Panc1 (cell line): ENCODE data around the gene ZBTB20.

ENCODE experiments used
- CTCF ChIP-seq: fragments of 450-650 bp; IDR thresholded peaks from 2 replicates; pipeline ENCODE4 v1.5.1; 2017; ENCODE audit warnings: mild to moderate bottlenecking
- POLR2AphosphoS5 ChIP-seq: IDR thresholded peaks from 2 replicates; pipeline ENCODE4 v1.6.1; 2012; ENCODE audit warnings: mild to moderate bottlenecking, low read depth, low read length, moderate library complexity
- SIN3A ChIP-seq: IDR thresholded peaks from 2 replicates; pipeline ENCODE4 v1.6.1; 2012; ENCODE audit warnings: low read depth, mild to moderate bottlenecking, low read length, moderate library complexity, borderline replicate concordance; ENCODE audit not compliant: insufficient read depth
- TF ChIP-seq, protein P1 (sequence below), 2 experiments: IDR thresholded peaks; 2 replicates each; pipeline ENCODE4 v1.6.1; 2011 to 2012; ENCODE audit warnings: low read depth in 2 of 2, control low read depth in 1 of 2, low read length in 1 of 2, mild to moderate bottlenecking in 1 of 2, moderate library complexity in 1 of 2; ENCODE audit not compliant: insufficient read depth in 1 of 2

DNA sequence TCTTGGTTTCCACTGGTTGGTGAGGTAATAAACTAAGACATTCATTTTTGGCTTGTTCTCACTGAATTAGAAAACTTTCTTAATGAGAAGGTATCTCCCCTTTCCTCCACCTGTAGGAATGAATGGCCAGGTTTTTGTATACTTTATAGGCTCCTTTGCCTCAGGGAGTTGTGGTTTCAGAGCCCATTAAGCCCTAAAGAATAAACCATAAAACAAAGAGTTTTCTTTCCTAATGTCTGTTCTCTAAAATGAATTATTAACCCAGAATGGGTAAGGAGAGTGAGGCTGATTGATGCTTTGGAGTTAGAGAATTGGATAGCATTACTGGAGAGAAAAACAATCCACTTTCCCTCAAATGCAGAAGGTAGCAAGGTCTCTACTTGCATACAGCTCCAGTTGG, 785.7 kb downstream of the ZBTB20 start:
- no peak for TF ChIP-seq POLR2AphosphoS5
- no peak for TF ChIP-seq SIN3A
- TF ChIP-seq CTCF: no peak
- TF ChIP-seq, protein P1, sequence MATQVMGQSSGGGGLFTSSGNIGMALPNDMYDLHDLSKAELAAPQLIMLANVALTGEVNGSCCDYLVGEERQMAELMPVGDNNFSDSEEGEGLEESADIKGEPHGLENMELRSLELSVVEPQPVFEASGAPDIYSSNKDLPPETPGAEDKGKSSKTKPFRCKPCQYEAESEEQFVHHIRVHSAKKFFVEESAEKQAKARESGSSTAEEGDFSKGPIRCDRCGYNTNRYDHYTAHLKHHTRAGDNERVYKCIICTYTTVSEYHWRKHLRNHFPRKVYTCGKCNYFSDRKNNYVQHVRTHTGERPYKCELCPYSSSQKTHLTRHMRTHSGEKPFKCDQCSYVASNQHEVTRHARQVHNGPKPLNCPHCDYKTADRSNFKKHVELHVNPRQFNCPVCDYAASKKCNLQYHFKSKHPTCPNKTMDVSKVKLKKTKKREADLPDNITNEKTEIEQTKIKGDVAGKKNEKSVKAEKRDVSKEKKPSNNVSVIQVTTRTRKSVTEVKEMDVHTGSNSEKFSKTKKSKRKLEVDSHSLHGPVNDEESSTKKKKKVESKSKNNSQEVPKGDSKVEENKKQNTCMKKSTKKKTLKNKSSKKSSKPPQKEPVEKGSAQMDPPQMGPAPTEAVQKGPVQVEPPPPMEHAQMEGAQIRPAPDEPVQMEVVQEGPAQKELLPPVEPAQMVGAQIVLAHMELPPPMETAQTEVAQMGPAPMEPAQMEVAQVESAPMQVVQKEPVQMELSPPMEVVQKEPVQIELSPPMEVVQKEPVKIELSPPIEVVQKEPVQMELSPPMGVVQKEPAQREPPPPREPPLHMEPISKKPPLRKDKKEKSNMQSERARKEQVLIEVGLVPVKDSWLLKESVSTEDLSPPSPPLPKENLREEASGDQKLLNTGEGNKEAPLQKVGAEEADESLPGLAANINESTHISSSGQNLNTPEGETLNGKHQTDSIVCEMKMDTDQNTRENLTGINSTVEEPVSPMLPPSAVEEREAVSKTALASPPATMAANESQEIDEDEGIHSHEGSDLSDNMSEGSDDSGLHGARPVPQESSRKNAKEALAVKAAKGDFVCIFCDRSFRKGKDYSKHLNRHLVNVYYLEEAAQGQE (IDR thresholded peaks at IDR 0.05; ENCODE audit: insufficient read depth in 1 of 2, low read depth in 2 of 2, low read length in 1 of 2): no peak
